HG03045 (cell line): ENCODE data around the gene PYGL.

Experiments
- ATAC-seq: cut with Tn5 transposase; IDR thresholded peaks from one replicate; pipeline ENCODE4 v1.9.1; 2021; ENCODE audit warnings: mild to moderate bottlenecking, moderate library complexity; ENCODE audit not compliant: unreplicated experiment

Gene PYGL

DNA sequence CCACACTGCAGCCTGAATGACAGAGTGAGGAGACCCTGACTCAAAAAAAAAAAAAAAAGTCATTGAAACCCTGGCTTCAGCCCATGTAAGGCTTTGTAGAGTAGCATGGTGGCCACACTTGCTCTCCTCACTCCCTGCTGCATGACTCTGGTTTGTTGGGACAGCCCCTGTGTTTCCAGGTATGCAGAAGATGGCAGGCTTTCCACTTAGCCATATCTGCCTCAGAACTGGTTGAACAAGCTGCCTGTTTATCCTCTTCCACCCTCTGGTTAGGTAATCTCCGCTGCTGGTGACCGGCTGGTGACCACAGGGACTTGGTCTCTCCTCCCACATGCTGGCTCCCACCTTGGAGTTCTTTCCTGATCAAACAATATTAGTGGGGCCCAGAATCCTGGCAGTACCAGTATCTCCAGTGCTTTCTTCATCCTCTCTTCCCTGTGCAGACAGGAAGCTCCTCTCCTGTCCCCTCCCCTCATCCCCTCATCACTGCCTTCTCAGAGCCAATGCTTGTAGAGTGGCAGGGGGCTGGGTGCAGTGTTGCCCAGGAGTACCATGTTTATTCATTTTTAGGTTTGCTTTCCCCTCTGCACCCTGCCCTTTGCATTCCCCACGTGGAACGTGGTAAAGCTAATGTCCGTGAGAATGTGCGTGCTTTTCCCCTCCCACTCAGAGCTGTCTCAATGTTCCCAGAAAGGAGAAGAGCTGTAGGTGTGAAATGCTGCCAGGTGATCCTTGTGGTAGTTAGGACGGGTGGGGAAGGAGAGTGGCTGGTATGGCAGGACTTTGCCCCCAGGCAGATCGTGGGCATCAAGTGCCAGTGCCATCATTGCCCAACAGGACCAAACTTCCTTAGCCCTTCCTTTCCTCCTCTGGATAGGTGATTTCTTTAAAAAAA, 61.1 kb downstream of the PYGL start:
- no peak for ATAC-seq

DNA sequence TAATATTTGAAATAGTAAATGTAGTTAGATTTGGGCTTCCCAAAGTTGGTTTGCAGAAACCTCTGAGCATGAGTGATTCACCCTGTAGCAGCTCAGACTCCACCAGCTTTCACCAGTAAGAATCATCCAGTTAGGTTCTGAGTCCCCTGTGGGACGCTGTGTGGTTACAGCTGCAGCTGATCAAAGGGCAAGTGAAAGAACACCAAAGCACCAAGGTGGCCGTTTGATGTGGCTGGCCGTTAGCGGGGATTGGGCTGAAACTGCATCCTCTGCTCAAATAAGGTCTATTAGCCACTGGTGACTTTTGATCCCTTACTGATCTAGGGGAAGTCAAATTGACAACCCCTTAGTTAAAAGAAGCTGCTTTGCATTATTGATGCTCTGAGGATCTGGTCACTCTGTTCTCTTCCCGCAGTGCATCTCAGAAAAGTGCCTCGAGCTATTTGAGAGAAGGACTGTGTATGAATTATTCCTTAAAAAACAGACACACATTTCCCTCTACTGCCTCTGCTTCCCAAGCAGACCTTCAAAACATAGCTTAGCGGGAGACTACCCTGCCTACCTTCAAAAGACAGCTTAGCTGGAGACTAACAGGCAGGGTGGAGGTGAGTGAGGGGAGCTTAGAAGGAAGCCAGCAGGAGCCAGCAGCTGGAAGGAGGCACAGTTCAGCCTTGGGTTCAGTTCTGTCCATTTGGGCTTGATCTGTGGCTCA, 68.8 kb downstream of the PYGL start:
- peak; percentile 89 for ATAC-seq

DNA sequence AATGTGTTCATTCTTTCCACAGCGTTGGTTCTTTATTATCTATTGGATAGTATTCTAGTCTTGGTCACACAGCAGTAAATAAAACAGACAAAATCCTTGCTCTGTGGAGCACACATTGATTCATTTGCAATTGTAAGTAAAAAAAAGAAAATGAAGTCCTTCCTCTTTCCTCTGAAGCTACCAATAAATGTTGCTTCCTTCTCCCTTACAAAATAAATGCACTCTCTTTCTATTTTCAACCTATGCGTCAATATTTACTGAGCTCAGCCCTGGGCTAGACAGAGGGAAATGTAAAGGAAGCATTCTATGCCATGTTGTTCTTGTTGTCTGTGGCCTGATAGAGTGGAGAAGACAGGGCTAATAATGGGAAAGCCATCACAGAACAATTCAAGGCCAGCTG, 69.5 kb downstream of the PYGL start:
- ATAC-seq, result no peak

DNA sequence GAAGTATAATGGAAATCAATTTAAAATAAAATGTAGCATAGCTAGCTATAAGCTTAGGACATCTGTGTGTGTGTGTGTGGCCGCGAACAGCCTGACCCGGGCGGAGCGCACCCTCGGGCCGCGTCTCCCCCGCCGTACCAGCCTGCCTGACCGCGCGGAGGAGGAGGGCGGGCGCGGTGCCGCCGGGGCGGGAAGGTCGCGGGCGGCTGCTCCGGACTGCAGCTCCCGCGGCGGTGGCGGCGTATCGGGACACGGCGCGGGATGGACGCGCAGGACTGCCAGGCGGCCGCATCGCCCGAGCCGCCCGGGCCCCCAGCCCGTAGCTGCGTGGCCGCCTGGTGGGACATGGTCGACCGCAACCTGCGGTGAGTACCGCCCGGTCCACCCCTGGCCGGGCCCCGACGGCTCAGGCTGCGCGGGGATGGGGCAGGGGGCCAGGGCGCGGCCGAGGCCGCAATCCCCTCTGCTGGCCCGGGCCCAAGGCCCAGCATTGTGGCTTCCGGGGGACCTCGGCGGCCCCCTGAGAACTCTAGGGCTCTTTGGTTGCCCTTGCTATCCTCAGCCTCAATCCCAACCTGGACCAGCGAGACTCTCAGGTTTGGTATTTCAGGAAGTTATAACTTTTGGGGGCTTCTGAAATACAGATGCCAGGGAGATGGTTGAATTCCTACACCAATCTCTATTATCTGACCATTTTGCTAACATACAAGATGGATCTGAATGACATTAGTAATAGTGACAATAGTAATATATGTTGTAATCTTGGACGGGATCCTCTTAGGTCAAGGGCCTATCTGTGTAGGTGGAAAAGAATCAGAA, 72.2 kb downstream of the PYGL start, which contains the start of gene ABHD12B:
Gene ABHD12B, plus strand, starts transcription at position 140 of the 819 bp plus-strand sequence. Its CDS starts 122 bp downstream, at position 262.
- ATAC-seq, result no peak

DNA sequence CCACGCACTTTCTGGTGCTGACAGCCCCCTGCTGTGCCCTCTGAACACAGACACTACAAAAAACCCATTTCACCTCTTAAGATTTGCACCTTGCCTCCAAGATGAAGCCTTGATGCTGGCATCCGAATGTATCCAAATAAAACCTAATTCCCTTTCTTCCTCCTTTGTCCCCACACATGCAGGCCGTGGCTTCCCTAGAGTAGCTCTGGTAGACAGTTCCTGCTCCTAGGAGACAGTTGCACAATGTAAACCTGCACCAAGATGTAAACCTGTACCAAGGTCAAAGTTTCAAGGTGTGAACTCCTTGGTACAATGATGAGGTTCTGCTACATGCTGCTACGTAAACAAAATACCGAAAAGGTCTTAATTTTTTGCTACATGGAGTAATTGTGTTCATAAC, 73.1 kb downstream of the PYGL start:
- ATAC-seq, result no peak

DNA sequence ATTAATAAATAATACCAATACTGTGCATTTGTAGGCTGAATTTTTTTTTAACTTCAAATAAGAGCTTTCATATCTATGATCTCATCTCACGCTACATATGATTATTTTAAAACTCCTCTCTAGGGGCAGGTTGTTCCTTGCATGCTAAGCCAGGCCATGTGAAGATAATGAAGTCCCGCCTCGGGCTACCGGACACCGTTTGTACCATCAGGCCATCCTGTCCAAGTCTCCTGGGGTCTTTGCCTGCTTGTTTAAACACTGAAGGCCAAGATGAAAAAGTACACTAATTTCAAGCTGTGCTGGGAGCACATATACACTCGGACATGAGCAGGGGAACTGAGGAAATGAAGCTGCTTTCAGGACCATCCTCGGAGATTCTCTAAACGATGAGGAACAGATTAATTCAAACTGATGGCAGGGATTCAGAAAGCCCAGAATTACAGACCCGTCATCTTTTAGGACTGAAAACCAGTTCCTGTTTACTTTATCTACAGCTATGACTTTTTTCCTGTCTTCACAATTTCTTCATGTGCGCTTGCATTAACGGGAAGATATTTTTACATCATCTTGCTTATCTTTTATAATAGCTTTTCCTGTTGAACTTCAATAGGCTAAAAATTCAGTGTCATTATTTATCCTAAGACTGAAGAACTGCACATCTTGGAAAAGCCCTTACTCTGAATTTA, 78.7 kb downstream of the PYGL start:
- no peak for ATAC-seq

DNA sequence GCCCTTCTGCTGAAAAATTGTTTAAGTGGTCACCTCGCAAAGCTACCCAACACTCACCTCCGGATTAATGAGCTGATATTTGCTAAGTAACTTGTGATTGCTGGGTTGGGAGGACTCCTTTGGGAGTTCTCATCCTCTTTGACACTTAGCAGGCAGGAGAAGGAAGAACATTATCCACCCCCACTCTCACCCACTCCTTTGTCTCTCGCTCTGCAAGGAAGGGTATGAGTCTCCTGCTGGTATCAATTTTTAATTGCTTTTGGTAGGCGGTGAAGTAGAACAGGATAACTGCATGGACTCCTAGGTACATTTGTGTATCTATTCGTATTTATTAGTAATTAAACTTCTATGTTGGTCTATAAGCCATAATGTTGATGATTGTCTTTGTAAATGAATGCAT, 79.3 kb downstream of the PYGL start:
- ATAC-seq, result no peak

DNA sequence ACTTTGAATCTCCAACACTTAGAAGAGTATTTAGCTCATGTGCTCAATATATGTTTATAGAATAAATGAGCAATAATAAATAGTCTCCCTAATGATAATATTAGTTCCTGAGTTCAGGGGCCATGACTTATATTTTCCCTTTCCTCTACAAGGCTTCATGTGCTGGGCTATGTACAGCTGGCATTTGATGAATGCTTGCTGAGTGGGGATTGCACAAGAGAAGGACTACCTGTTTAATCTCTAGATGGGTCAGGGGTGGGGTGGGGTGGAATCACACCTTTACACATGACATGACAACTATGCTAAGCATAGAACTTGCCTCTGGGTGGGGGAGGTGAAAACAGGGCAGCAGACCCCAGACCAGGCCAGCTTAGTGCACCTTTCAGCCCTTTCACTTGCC, 80.0 kb downstream of the PYGL start:
- no peak for ATAC-seq

DNA sequence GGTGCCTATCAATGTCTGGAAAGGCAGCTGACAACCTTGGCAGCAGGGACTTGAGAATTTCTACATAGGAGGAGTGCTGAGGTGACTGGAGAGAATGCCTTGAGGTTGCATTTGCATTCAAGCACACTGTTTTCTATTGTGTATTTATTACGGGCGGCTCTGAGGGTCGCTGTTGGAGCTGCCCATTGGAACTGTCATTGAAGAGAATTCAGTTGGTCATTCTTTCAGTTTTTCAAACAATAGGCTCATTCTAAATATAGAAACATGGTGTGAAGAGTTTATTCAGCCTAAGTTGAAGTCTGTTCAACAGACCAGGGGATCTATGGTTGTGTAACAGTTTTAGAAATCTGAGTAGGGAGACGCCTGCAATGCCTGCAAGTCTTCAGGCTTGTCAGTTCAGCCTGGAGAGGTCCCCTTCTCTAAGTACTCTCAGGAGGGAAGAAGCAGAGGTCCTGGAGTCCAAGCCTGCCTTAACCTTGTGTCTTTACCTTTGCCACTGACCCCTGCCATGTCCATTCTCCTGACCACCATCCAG, 82.2 kb downstream of the PYGL start:
- no peak for ATAC-seq

DNA sequence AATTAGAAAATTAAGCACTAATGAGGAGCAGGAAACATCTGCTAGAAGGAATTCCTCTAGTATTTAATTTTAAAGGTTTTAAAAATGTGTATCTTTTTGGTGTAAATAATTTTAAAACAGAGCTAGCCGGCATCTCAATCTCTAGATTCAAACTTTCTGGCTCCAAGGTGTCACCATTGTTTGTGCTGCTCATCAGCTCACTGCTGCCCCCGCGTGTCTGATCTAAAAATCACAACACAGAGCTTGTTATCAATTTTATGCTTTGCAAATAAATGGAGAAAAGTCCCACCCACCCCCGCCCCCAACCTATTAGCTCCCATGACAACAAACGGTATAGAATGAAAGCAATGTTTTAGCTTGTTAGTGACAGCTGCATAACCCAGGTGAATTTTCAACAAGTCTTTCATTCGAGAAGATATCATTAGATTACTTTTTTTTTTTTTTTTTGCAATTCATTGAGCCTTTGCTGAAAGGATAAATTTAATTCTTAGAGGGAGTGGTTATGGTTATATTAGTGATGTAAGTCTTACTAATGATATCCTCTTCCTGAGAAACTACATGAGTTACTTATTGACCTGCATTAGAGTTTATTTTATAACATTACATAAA, 83.7 kb downstream of the PYGL start:
- ATAC-seq, result no peak

DNA sequence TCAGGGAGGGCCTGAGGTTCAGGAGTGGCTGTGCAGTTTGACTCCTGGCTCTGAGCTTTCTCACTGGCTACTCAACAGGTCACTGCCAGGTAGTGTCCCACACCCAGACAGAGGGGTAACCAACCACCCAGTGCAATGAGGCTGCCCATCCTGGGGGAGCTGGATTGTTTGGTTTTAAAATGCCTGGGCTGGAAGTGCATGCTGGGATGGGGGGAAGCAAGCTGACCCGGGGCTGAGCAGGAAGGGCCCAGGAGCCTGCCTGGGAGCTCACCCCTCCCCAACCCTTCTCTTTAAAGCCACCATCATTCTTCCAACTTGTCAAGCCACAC, 85.0 kb downstream of the PYGL start:
- no peak for ATAC-seq

DNA sequence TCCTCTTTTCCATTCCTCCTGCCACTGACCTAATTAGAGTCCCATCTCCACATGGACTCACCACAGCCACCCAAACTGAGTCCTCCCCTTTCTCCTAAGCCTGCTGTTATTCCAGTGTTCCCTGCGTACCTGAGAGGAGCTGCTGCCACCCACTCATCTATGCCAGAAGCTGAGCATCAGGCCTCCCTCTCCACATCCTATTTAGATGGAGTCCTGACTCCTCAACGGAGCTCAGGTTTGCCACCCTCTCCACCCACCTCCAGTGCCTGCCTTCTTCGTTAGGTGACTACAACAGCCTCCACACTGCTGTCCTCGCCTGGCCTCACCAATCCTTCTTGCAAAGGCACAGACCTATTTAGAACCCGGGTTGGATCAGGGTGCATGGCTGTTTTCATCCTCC, 87.6 kb downstream of the PYGL start:
- ATAC-seq, result no peak

DNA sequence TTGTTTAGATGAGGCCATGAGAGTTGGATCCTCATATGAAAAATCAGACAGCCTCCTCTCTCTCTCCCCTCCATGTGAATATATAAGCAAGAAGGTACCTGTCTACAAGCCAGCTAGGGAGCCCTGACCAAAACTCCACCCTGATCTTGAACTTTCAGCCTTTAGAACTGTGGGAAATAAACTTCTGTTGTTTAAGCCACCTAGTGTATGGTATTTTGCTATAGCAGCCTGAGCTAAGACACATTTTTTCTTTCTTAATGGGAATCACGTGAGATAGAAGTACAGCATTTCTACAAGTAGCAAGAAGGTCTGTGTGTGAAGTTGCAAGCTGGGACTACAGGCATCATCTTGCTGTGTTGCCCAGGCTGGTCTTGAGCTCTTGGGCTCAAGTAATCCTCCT, 88.7 kb downstream of the PYGL start:
- ATAC-seq, result no peak
